Mucosa of rectum (tissue), 2 donors: Measurements from ENCODE around the gene KIF21B.
"Not testable (repeated sequence)": the region's sequence is repeated elsewhere in the genome, so short reads cannot be mapped to it uniquely, and the experiment has no call there.

Source experiments
- H3K27ac ChIP-seq, 2 donors: one replicate each; pipeline ENCODE4 v1.7.0; 2013; ENCODE audit warnings: inconsistent platforms in 2 of 2, low read depth in 2 of 2, low read length in 2 of 2
- H3K27me3 ChIP-seq, 2 donors: one replicate each; pipeline ENCODE4 v1.7.0; 2013; ENCODE audit warnings: low read length in 2 of 2; ENCODE audit not compliant: control insufficient read depth in 2 of 2, insufficient read depth in 2 of 2
- H3K36me3 ChIP-seq, 2 donors: one replicate each; pipeline ENCODE4 v1.7.0; 2013; ENCODE audit warnings: low read length in 2 of 2; ENCODE audit not compliant: control insufficient read depth in 2 of 2, insufficient read depth in 2 of 2
- H3K4me1 ChIP-seq, 2 donors: one replicate each; pipeline ENCODE4 v1.7.0; 2013; ENCODE audit warnings: low read length in 2 of 2, mild to moderate bottlenecking in 1 of 2; ENCODE audit not compliant: control insufficient read depth in 2 of 2, insufficient read depth in 2 of 2
- H3K4me3 ChIP-seq, 2 donors: one replicate each; pipeline ENCODE4 v1.7.0; 2013; ENCODE audit warnings: low read length in 2 of 2
- H3K9ac ChIP-seq, 2 donors: one replicate each; pipeline ENCODE4 v1.7.0; 2013; ENCODE audit warnings: low read length in 2 of 2, low read depth in 1 of 2, mild to moderate bottlenecking in 1 of 2
- H3K9me3 ChIP-seq, 2 donors: one replicate each; pipeline ENCODE4 v1.7.0; 2013; ENCODE audit warnings: low read length in 2 of 2; ENCODE audit not compliant: control insufficient read depth in 2 of 2
- donor health status: healthy.
- donor health status: Normal muscosa, but diverticular disease.

Gene KIF21B

DNA sequence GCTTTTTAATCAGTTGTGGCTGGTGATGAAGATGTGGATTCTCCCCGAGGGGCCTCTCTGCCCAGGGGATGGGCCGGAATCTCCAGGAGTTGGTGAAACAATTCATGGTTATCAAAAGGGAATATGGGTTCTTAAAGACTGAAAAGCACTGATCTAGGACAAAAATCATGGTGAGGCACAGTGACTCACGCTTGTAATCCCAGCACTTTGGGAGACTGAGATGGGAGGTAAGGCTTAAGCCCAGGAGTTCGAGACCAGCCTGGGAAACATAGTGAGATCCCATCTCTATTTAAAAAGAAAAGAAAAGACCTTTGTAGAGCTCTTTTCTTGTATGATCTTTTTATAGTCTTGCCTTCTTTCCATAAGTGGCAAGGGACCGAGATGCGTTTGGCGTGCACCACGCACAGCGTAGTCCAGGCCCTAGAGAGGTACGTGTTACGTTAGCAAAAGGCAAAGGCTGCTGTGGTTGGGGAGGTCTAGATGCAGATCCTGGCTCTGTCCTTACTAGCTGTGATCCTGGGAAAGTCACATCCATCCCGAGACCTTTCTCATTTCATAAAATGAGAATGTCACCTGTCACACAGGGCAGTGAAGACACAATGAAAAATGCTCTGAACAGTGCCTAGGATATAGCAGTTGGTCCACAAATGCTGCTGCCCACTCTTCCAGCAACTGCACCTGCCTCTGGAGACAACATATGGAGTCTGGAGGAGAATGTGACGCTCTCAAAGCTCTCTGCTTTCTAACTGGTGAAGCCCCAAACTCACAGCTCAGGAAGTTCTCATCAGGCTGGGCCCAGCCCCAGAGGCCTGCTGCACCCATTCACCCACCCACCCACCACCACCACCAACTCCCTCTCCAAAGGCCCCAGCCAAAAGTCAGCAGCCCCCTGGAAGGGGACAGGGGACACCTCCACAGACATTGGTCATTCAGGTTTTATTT is 54.8 kb downstream of the KIF21B start:
- no peaks in the 10 kb centered on the region for H3K27me3 ChIP-seq
- no peak overlapping the region for H3K27ac ChIP-seq
- H3K36me3 ChIP-seq = no peaks in the 10 kb centered on the region

DNA sequence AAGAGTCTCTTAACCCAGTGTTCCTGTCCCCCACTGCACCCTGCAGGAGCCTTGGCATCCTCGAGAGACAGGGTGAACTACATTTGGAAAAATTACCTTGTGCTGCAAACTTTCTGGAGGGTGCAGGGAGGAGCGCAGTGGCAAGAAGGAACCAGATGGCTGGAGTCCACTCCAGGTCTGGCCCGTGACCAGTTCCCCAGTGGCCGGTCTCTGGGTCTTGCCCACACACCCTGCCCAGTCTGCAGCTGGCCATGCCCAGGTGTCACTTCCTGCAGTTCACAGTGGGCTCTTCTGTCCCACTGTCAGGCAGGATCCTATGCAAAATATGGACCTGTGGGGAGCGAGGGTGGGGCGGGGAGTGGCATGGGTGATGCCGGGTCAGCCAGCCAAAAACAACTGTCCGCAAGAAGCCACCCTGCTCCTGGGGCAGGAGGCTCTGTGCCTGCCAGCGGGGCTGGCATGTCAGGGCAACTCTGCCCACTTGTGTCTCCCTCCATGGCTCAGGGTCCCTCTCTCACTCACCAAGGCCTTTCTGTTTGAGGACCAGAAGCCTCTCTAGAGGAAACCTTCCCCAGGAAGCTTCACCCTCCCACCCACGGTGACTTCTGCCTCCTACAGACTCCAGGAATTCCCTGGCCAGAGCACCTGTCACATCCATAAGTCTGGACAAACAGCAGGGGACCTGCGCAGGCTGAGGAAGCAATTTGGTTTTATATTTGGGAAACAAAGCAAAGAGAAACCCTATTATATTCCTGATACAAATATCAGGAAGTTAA is 55.6 kb downstream of the KIF21B start:
- Histone ChIP-seq H3K27ac (no peak overlapping the region), H3K27me3 (no peaks in the 10 kb centered on the region), H3K9me3 (no peaks in the 10 kb centered on the region), H3K4me1 (peaks cover 6 to 10% of the 10 kb centered on the region in 2 donors), H3K4me3 (no peak overlapping the region), H3K36me3 (no peaks in the 10 kb centered on the region), H3K9ac (no peak overlapping the region)

More for the DNA sequence above, 54.8 kb downstream of the KIF21B start:
- Histone ChIP-seq H3K9ac (no peak overlapping the region), H3K9me3 (no peaks in the 10 kb centered on the region), H3K4me3 (no peak overlapping the region), H3K4me1 (peaks cover 6 to 12% of the 10 kb centered on the region in 2 donors)

DNA sequence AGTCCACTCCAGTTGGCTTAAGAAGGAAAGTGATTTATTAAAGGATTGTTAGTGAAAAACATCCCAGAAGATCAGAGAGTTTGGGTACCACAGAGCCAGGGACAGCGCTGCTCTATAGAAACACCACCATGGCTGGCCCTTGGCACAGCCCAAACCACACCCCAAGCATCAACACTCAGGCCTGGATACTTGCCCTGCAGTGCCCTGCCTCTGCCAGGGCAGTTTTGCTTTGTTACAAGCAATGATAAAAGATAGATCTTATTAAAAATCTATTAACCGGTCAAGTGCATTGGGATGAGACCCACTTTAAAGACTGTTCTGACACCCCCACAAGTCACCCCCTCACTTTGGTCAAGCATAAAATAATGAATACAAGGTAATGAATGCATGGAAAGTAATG is 56.6 kb downstream of the KIF21B start:
- no peak overlapping the region for H3K9ac ChIP-seq
- H3K27ac ChIP-seq = no peak overlapping the region
- H3K4me3 ChIP-seq = no peak overlapping the region
- no peaks in the 10 kb centered on the region for H3K27me3 ChIP-seq
- H3K4me1 ChIP-seq = peaks cover 0 to under 1% of the 10 kb centered on the region in 2 donors
- no peaks in the 10 kb centered on the region for H3K9me3 ChIP-seq
- no peaks in the 10 kb centered on the region for H3K36me3 ChIP-seq

DNA sequence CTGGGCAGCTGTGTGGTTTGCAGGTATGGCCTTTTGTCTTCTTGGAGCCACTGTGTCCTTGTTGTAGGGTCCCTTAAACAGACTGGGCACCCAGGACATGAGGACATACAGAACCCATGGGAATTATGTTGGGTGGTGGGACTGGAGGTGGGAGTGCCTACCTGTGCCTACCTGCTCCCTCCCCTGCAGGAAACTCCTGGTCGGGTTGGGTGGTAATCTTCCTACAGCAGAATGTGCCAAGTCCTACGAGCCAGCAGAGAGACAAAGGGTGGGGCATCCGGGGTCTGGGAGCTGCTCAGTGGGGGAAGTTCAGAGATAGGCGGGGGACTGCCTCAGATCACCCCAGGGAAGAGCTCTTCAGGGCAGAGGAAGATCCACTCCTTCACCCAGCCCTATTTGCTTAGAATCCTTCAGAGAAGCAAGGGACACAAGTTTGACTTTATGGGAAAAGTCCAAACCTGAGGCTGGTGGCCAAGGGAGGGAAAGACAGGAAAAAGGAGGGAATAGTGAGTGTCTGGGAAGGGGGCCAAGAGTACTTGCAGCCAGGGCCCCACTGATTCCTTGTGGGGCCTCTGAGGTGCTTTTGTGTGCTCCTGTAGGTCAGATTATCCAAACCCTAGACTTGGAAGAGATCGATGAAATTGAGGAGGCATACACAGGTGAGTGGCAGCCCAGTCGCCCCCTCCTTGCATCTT is 58.3 kb downstream of the KIF21B start:
- no peaks in the 10 kb centered on the region for H3K4me1 ChIP-seq
- H3K27me3 ChIP-seq = no peaks in the 10 kb centered on the region
- H3K9me3 ChIP-seq = no peaks in the 10 kb centered on the region
- no peak overlapping the region for H3K9ac ChIP-seq
- H3K27ac ChIP-seq = no peak overlapping the region
- H3K4me3 ChIP-seq = no peak overlapping the region
- H3K36me3 ChIP-seq = no peaks in the 10 kb centered on the region

DNA sequence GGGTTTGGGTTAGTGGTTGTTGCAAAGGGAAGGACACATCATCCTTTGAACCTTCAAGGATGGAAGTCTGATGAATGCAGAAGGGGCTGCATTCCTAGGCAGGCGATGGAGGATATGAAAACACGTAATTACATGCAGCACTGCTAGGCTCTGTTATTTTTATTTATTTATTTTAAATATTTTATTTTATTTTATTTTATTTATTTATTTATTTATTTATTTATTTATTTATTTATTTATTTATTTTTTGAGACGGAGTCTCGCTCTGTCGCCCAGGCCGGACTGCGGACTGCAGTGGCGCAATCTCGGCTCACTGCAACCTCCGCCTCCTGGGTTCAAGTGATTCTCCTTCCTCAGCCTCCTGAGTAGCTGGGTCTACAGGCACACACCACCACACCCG is 59.6 kb downstream of the KIF21B start:
- H3K4me3 ChIP-seq = not testable (repeated sequence)

DNA sequence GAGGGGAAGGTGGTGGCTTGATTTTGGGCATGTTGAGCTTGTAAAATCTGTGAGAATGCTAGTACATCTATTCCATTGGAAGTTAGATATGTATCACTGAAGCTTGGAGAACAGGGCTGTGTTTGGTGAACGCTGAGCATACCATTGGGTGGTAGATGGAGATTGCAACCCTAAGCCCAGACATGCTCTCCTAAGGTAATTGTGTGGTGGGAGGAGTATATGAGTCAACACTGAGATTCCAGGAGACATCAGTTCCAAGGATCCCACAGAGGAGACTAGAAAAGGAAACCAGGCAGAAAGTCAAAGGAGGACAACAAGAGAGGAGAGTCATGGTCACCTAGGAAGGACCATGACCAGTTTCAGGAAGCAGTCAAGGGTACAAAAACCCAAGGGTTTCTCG is 60.4 kb downstream of the KIF21B start:
- Histone ChIP-seq H3K27me3 (no peaks in the 10 kb centered on the region), H3K4me1 (no peaks in the 10 kb centered on the region), H3K27ac (no peak overlapping the region), H3K36me3 (no peaks in the 10 kb centered on the region), H3K4me3 (no peak overlapping the region), H3K9ac (no peak overlapping the region), H3K9me3 (no peaks in the 10 kb centered on the region)

More for the DNA sequence above, 59.6 kb downstream of the KIF21B start:
- H3K4me1 ChIP-seq, H3K36me3 ChIP-seq, H3K9ac ChIP-seq, H3K9me3 ChIP-seq, H3K27ac ChIP-seq, H3K27me3 ChIP-seq: not testable (repeated sequence)

DNA sequence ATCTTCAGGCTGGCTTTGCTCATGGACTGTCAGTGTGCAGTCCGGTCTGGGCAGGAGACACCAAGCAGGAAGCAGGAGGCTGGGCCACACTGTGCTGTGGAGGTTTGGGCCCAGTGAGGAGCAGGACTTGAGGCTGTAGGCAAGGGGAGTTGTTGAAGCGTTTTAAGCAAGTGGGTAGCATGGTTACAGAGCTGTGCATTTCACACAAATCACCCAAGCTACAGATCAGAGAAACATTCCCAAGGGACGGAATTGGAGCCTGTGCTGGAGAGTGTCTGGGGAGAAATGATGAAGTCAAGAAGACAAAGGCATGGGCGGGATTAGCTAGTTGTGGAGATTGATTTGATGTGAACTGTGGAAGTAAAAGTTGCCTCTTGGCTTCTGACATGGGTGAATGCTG is 60.9 kb downstream of the KIF21B start:
- Histone ChIP-seq H3K4me3 (no peak overlapping the region), H3K4me1 (no peaks in the 10 kb centered on the region), H3K27ac (no peak overlapping the region), H3K27me3 (no peaks in the 10 kb centered on the region), H3K36me3 (no peaks in the 10 kb centered on the region), H3K9ac (no peak overlapping the region), H3K9me3 (no peaks in the 10 kb centered on the region)

DNA sequence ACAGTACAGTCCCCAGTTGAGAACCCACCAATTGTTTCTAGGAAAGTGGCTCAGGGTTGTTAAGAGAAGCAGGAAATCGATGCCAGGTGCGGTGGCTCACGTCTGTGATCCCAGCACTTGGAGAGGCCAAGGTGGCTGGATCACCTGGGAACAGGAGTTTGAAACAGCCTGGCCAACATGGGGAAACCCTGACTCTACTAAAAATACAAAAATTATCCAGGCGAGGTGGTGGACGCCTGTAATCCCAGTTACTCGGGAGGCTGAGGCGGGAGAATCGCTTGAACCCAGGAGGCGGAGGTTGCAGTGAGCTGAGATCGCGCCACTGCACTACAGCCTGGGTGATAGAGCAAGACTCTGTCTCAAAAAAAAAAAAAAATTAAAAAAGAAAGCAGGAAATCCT is 61.4 kb downstream of the KIF21B start:
- not testable (repeated sequence) for H3K4me1 ChIP-seq, H3K9ac ChIP-seq, H3K9me3 ChIP-seq, H3K27ac ChIP-seq, H3K4me3 ChIP-seq, H3K36me3 ChIP-seq, H3K27me3 ChIP-seq

DNA sequence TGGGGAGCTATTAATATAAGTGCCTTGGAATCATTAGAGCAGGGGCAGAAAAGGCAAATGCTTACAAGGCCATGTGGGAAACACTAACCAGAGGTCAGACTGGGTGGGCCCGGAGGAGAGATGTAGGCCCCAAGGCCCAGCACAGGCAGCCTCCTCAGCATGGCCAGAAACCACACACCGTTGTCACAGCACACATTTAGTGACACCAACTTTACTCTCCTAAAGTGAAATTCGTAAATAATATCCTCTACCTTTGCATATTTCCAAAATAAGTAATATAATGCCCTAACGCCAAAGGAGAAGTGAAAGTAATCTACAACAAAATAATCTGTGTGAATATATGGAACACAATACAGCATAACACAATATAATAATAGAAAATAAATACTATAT is 62.6 kb downstream of the KIF21B start:
- H3K4me1 ChIP-seq = no peaks in the 10 kb centered on the region
- no peak overlapping the region for H3K4me3 ChIP-seq
- no peak overlapping the region for H3K27ac ChIP-seq
- H3K27me3 ChIP-seq = no peaks in the 10 kb centered on the region
- no peaks in the 10 kb centered on the region for H3K36me3 ChIP-seq
- H3K9ac ChIP-seq = no peak overlapping the region
- no peaks in the 10 kb centered on the region for H3K9me3 ChIP-seq
